Panc1 (cell line): ENCODE measurements around the gene LRRC27. TPM values are rescaled to one million over a fixed set of nuclear protein-coding genes. Genes with fewer than 3 reads are reported as not detected.
A peak's percentile ranks its signal among the peaks of the same experiment; 100 is the strongest.

Experiments used
- ATAC-seq: fragments of 200-7000 bp; cut with Tn5 transposase; 2 replicates; pipeline ENCODE4 v1.9.1; 2020; ENCODE audit warnings: mild to moderate bottlenecking, moderate library complexity
- BruUV-seq: library from RNA; stranded (reverse); fragments of 400-500 nt; replicated peaks from 2 replicates; lab custom pipeline; 2021; lab: Mats Ljungman, UMichigan
- CTCF ChIA-PET: fragments of 300-600 bp; sonication (Branson Sonifier 250); formaldehyde crosslinking; loops from one replicate; lab custom pipeline; 2022; ENCODE audit warnings: antibody characterized with exemption; lab: Charles Lee
- POLR2A ChIA-PET: fragments of 300-600 bp; sonication (Branson Sonifier 250); formaldehyde crosslinking; loops from one replicate; lab custom pipeline; 2022; ENCODE audit warnings: antibody characterized with exemption; lab: Charles Lee
- DNase-seq: peaks from one replicate; pipeline ENCODE4 v3.0.0-alpha.2; 2010; ENCODE audit warnings: low read depth, low spot score
- H3K27ac ChIP-seq: 2 replicates; pipeline ENCODE4 v1.5.1; 2011; ENCODE audit warnings: mild to moderate bottlenecking, low read length, inconsistent platforms
- H3K27me3 ChIP-seq: fragments of 200-500 bp; sonication (Bioruptor generic); 2 replicates; pipeline ENCODE4 v1.6.0; 2014; ENCODE audit warnings: low read length, inconsistent platforms; ENCODE audit not compliant: control insufficient read depth, insufficient read depth
- H3K36me3 ChIP-seq: fragments of 200-500 bp; sonication (Bioruptor generic); 2 replicates; pipeline ENCODE4 v1.5.1; 2014; ENCODE audit warnings: inconsistent platforms, mild to moderate bottlenecking, low read length, moderate library complexity; ENCODE audit not compliant: control insufficient read depth, insufficient read depth
- H3K4me1 ChIP-seq: 2 replicates; pipeline ENCODE4 v1.5.1; 2011; ENCODE audit warnings: inconsistent platforms, mild to moderate bottlenecking, low read length, moderate library complexity; ENCODE audit not compliant: control insufficient read depth, insufficient read depth
- H3K4me3 ChIP-seq, 2 experiments: 2 replicates each; pipeline ENCODE4 v1.5.1; 2011 to 2012; ENCODE audit warnings: low read depth in 2 of 2, low read length in 2 of 2, mild to moderate bottlenecking in 2 of 2, inconsistent platforms in 1 of 2, moderate library complexity in 1 of 2
- H3K9me3 ChIP-seq: fragments of 200-500 bp; sonication (Bioruptor generic); 2 replicates; pipeline ENCODE4 v1.5.1; 2014; ENCODE audit warnings: low read depth, mild to moderate bottlenecking, inconsistent platforms, low read length, moderate library complexity; ENCODE audit not compliant: control insufficient read depth, insufficient read depth
- POLR2AphosphoS5 ChIP-seq: IDR thresholded peaks from 2 replicates; pipeline ENCODE4 v1.6.1; 2012; ENCODE audit warnings: mild to moderate bottlenecking, low read depth, low read length, moderate library complexity
- SIN3A ChIP-seq: IDR thresholded peaks from 2 replicates; pipeline ENCODE4 v1.6.1; 2012; ENCODE audit warnings: low read depth, mild to moderate bottlenecking, low read length, moderate library complexity, borderline replicate concordance; ENCODE audit not compliant: insufficient read depth
- TCF7L2 ChIP-seq: IDR thresholded peaks from 2 replicates; pipeline ENCODE4 v1.6.1; 2011; ENCODE audit warnings: mild to moderate bottlenecking, low read depth, low read length, inconsistent platforms
- in situ Hi-C: cut with HindIII; loops from 2 replicates; pipeline ENCODE4 v1.10.0; 2016; ENCODE audit warnings: low sequenced_read_pairs, low pct_unique_long_range_greater_than_20kb
- intact Hi-C: fragments of 100-400 bp; cut with micrococcal nuclease; formaldehyde crosslinking; loops from one replicate; pipeline ENCODE4 v1.10.0; 2022; ENCODE audit not compliant: unreplicated experiment
- total RNA-seq: library from RNA; stranded (reverse); gene quantifications from one replicate; pipeline ENCODE4 v1.2.1, GENCODE V29; 2021; ENCODE audit not compliant: unreplicated experiment
- TF ChIP-seq, protein P1 (sequence below): fragments of 450-650 bp; IDR thresholded peaks from 2 replicates; pipeline ENCODE4 v1.5.1; 2017; ENCODE audit warnings: mild to moderate bottlenecking
- TF ChIP-seq, protein P2 (sequence below), 2 experiments: IDR thresholded peaks; 2 replicates each; pipeline ENCODE4 v1.6.1; 2011 to 2012; ENCODE audit warnings: low read depth in 2 of 2, control low read depth in 1 of 2, low read length in 1 of 2, mild to moderate bottlenecking in 1 of 2, moderate library complexity in 1 of 2; ENCODE audit not compliant: insufficient read depth in 1 of 2

LRRC27 gene
- total RNA-seq, 1 experiment from 2014 or later, result 15.7 TPM

GRCh38 chr10:132321726-132322125 lies 10.3 kb upstream of the LRRC27 start:
- in situ Hi-C loops (no loop called here), intact Hi-C loops (no loop called here)
- ChIA-PET POLR2A (no interaction called here), CTCF (no interaction called here)
- no peak for DNase-seq
- TF ChIP-seq, protein P1, sequence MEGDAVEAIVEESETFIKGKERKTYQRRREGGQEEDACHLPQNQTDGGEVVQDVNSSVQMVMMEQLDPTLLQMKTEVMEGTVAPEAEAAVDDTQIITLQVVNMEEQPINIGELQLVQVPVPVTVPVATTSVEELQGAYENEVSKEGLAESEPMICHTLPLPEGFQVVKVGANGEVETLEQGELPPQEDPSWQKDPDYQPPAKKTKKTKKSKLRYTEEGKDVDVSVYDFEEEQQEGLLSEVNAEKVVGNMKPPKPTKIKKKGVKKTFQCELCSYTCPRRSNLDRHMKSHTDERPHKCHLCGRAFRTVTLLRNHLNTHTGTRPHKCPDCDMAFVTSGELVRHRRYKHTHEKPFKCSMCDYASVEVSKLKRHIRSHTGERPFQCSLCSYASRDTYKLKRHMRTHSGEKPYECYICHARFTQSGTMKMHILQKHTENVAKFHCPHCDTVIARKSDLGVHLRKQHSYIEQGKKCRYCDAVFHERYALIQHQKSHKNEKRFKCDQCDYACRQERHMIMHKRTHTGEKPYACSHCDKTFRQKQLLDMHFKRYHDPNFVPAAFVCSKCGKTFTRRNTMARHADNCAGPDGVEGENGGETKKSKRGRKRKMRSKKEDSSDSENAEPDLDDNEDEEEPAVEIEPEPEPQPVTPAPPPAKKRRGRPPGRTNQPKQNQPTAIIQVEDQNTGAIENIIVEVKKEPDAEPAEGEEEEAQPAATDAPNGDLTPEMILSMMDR, result no peak
- TF ChIP-seq SIN3A (no peak), POLR2AphosphoS5 (no peak), TCF7L2 (no peak)
- TF ChIP-seq, protein P2, sequence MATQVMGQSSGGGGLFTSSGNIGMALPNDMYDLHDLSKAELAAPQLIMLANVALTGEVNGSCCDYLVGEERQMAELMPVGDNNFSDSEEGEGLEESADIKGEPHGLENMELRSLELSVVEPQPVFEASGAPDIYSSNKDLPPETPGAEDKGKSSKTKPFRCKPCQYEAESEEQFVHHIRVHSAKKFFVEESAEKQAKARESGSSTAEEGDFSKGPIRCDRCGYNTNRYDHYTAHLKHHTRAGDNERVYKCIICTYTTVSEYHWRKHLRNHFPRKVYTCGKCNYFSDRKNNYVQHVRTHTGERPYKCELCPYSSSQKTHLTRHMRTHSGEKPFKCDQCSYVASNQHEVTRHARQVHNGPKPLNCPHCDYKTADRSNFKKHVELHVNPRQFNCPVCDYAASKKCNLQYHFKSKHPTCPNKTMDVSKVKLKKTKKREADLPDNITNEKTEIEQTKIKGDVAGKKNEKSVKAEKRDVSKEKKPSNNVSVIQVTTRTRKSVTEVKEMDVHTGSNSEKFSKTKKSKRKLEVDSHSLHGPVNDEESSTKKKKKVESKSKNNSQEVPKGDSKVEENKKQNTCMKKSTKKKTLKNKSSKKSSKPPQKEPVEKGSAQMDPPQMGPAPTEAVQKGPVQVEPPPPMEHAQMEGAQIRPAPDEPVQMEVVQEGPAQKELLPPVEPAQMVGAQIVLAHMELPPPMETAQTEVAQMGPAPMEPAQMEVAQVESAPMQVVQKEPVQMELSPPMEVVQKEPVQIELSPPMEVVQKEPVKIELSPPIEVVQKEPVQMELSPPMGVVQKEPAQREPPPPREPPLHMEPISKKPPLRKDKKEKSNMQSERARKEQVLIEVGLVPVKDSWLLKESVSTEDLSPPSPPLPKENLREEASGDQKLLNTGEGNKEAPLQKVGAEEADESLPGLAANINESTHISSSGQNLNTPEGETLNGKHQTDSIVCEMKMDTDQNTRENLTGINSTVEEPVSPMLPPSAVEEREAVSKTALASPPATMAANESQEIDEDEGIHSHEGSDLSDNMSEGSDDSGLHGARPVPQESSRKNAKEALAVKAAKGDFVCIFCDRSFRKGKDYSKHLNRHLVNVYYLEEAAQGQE (IDR thresholded peaks at IDR 0.05; ENCODE audit: insufficient read depth in 1 of 2, low read depth in 2 of 2, low read length in 1 of 2), result no peak
- no TSS peak for BruUV-seq
- Histone ChIP-seq H3K36me3 (no peaks in the 10 kb centered on the region), H3K27ac (no peak overlapping the region), H3K9me3 (no peaks in the 10 kb centered on the region), H3K4me3 (no peak overlapping the region), H3K4me1 (peaks cover 35% of the 10 kb centered on the region), H3K27me3 (no peaks in the 10 kb centered on the region)
- no peak for ATAC-seq

GRCh38 chr10:132322586-132323048 lies 9.4 kb upstream of the LRRC27 start:
- Histone ChIP-seq H3K27ac (peak overlapping the region; percentile 52), H3K4me1 (peaks cover 38% of the 10 kb centered on the region), H3K4me3 (no peak overlapping the region; a peak in 1 of 4 replicates), H3K27me3 (no peaks in the 10 kb centered on the region), H3K36me3 (no peaks in the 10 kb centered on the region), H3K9me3 (no peaks in the 10 kb centered on the region)
- ChIA-PET POLR2A (no interaction called here), CTCF (no interaction called here)
- no TSS peak for BruUV-seq
- DNase-seq (no peak), ATAC-seq (peak; percentile 27)
- intact Hi-C loops (no loop called here), in situ Hi-C loops (no loop called here)
- TF ChIP-seq TCF7L2, result no peak
- no peak for TF ChIP-seq SIN3A
- peak; percentile 26; the same call in 1 of the 2 replicates for TF ChIP-seq POLR2AphosphoS5
- TF ChIP-seq, protein P1, result no peak
- TF ChIP-seq, protein P2 (IDR thresholded peaks at IDR 0.05; ENCODE audit: insufficient read depth in 1 of 2, low read depth in 2 of 2, low read length in 1 of 2), result no peak
